ENCODE measurements around the gene ARID1B.
A peak's percentile ranks its signal among the peaks of the same experiment; 100 is the strongest.
"Not testable (repeated sequence)": the region's sequence is repeated elsewhere in the genome, so short reads cannot be mapped to it uniquely, and the experiment has no call there.

Gene ARID1B

DNA sequence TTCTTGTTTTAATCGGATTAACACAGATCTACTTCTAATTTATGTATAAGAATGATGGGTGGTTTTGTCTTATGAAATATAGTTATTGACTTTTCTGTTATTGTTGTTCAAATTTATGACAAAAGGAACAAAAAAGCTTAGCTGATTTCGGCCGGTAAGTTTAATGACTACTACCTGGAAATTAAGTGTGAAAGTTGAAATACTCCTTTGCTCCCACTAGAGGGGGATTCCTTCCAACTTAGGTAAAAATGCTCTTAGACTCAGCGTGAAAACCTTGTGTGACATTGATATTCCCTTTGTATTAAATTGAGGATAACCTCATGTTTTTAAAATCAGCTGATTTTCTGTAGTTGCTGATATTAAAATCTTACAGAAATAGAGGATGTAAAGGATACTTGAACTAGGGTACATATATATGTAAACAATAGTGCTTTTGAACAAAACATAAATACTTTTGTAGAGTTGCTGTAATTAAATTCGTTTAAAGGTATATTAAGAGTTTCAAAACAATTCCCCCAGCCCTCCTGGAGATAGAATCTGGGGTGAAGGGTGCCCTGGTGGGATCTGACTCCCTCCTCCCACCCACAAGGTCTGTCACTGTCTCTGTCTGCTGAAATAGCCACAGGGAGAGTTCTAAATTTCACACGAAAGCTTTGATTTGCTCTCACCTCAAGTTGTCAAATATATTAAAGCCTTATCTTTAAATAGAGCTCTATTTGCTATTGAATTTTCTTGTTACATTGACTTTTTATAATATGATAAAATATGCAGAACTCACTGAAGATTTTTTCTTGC, 257.5 kb downstream of the ARID1B start:
- DNase-seq = no peak

DNA sequence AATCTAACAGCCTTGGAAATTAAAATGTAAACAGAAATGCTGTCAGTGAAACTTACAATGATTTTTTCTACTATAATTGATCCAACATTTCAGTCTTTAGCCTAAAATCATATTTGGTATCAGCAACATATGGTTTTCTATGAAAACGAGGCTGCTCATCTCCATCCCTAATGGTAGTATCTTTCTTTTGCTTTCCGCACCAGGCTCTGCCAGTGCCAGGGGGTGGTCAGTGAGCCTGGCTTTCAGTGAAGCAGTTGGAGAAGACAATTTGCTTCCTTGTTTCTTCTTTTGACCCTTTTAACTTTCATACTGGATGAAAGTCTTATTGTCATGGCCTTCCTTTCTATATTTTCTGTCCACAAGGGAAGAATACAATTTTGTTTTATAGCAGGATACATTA, 258.4 kb downstream of the ARID1B start:
- DNase-seq = no peak

DNA sequence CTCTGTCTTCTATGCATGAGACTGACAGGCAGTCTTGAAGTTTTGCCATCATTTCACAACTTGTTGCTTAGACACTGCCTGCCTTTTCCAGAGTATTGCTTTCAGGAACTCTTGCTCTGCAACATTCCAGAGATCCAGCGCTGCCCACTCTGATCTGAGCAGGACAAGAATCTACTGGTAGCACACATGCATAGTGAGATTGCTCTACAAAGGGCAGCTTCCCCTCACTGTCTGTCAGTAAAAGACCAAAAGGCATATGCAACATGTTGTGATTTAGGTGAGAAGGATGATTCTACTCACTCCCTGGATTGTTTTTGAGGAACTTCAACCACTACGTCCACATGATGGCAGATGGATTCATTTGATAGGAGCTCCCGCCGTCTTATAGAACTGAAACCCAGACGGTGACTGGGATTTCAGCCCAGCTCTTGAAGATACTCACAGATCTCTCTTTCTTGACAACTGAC, 259.1 kb downstream of the ARID1B start:
- no peak for DNase-seq

DNA sequence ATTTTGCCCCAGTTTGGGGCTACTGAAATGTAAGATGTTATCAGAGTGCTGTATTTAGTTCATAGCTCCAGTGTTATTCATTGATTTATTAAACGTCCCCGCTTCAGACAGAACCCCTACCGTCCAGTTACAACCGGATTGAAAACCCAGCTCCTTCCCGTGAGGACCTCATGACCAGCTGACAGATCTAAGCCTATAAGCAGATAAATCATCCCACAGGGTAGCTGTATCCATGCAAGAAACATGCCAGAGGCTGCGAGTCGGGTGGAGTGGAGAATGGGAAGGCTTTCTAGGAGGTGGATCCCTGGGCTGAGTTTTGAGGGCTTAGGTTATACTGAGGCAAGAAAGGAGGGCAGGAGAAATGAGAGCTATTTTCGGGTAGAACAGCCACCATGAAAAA, 260.0 kb downstream of the ARID1B start:
- DNase-seq = no peak

DNA sequence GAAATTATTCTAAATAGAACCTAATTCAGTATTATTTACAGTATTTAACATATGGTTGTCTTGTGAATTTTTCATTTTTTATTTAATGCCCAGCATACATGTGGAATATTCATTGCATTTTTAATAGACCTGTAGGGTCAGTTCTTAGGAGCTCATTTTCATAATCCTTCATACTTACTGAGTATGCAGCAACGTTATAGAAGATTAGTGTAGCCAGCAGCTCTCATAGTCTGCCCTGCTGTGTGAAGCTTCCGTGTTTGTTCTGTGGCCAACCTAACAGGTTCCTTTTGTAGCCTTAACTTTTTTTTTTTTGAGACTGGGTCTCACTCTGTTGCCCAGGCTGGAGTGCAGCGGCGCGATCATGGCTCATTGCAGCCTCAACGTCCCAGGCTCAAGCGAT, 261.4 kb downstream of the ARID1B start:
- DNase-seq = no peak

DNA sequence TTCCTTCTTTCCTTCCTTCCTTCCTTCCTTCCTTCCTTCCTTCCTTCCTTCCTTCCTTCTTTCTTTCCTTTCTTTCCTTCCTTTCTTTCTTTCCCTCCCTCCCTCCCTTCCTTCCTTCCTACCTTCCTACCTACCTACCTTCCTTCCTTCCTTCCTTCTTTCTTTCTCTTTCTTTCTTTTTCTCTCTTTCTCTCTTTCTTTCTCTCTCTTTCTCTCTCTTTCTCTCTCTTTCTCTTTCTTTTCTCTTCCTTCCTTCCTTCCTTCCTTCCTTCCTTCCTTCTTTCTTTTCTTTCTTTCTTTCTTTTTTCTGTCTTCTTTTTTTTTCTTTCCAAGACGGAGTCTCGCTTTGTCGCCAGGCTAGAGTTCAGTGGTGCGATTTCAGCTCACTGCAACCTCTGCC, 262.5 kb downstream of the ARID1B start:
- DNase-seq = not testable (repeated sequence)

DNA sequence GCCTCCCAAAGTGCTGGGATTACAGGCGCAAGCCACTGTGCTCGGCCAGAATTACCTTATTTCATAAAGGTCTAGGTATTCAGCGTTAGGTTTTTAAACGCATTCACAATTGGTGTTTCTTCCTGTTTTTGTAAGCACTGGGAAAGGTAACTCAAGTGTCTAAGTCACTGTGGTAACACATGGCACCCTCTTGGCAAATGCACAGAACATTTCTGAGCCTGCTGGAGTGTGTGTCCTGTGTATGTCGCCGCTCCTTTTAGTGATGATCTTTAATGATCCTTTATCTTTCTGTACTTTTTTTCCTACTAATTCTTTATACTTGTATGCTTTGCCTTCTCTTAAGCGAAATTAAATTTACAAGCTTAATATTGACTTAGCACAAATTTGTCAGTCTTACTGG, 263.0 kb downstream of the ARID1B start:
- no peak for DNase-seq

DNA sequence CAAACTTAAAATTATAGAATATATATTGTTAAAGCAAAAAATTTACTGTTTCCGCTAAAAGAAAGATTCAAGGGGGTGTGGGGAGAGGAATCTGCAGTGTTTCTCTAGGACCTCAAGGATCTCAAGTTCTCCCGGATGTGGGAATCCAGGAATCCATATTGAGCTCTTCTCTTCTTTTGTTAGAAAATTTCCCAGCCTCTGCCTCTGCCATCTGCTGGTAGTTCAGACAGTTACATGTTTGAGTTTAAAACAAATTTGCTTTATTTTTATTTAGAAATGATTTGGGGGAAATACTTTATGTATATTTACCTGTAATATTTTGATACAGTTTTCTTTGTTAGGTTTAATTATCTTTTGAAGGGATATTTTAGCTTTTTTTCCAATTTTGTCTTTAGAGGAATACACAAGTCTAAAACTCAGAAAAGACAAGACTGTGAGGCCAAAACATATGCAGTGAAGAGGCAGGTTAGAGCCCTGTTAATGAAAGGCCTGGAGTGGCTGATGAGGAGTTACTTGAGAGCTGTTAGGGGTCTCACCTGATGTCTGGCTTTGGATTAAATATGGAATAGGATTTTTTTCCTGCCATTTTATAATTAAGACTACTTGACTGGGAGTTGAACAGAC, 268.8 kb downstream of the ARID1B start:
- no peak for DNase-seq

DNA sequence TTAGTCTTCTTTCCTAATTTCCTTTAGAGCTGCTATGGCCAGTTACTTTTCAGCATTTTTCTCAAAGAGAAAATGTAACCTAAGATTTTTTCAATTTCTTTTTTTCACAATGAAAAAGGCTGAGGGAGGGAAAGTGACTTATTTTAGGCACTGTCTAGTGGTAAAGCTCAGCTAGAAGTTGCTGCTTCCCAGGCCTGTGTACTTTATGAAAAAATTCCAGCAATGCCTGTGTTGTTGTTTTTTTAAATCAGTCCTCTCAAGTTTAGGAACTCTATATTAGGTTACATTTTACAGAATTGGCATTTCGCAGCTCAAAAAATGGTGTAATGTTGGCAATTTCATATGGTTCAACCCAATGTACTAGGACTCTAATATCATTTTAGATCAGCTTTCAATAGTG, 269.6 kb downstream of the ARID1B start:
- no peak for DNase-seq

DNA sequence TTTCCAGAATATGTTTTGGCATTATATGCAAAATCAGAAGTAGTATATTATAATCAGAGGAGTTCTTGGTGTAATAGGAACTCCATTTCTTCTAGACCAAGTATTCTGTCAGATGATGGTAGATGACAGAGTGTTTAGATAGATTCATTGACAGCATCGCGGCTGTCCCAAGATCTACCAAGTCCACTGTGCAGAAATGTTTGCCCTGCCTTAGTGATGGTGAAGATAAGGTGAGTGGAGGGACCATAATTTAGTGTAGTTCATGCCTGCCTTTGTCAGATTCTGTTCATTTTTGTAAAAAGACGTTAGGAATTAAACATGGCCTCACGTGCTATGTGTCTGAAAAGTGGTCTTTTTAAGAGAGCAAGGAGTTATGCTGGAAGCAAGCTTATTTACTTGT, 270.1 kb downstream of the ARID1B start:
- DNase-seq = no peak

DNA sequence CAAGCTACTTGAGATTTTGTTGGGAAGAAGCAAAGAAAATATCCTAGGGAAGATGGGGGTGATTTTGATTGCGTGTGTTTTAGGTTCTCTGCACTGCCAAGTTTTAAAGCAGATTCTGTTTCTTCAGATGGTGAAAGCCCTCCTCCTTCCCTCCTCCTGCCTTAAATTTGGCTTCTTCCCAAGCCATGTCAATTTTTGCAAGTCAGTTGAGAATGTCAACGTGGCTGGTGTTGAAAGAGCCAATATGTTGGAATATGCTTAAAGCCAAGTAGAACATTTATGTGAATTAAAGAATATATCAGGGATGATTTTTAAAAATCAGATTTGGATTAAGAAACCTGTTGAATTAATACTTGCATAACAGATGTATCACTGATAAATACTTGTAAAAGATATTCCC, 270.8 kb downstream of the ARID1B start:
- no peak for DNase-seq

DNA sequence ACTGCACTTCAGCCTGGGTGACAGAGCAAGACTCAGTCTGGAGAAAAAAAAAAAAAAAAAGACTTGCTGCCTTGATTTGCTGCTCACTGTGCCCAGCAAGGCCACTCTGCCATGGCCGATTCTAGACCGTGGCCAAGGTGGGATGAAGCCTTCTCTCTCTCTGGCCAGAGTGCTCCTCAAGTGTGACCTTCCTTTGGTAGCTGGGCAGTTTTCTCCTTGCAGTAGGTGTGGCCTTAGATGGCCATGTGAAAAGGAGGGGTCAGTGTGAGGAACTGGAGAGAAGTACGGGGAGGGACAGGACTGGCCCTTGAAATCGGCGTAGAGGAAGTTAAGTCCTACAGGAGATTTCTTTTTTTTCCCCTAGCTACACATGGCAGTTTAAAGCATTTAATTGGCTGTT, 272.0 kb downstream of the ARID1B start:
- DNase-seq = no peak

DNA sequence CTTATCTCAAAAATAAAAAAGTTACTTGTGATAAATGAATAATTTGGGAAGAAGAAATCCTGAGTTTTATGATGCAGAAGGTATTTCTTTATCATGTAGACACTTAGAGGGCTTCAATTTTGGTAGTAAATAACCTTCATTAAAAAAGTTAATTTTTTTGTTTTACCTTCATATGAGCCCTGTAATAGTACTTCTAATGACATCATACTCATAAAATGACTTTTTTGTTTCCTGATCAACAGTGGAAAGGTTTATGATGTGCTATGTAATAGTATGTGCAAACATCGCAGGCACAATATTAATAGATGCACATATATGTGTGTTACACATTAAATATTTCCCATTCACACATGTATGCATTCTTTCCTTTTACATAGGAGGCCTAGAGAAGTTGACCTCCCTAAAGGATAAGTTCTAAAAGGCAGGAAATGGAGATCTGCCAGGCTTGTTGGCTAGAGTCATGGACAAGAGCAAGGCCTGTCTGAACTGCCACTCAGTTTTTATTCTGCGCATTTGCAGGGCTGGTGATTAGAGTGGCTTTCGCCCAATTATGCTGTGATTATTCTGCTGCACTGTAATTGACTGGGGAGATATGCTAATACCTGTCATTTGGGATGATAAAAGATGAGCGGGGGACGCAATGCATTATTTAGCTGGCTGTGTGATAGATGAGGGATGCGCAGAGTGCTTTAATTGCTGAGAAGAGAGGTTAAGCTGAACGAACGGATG, 273.5 kb downstream of the ARID1B start:
- no peak for DNase-seq

DNA sequence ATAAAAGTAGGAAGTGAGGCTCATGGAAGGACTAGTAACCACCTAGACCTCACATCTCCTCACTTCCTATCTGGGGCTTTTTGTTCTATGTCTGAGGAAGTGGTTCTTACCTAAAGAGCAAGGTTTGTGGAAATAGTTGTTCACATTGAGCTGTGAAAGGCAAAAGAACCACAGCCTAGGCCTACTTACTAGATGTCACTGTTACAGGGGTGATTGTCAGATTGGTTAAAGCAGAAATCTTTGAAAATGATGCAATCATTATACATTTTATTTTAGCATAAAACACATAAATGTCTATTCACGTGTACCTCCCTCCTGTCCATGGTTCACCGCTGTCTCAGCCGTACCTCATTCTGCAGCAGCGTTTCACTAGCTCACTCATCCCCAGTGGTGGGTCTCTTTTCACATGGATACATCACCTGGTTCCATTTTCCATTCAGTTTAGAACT, 277.4 kb downstream of the ARID1B start:
- peak; percentile 31 for DNase-seq

DNA sequence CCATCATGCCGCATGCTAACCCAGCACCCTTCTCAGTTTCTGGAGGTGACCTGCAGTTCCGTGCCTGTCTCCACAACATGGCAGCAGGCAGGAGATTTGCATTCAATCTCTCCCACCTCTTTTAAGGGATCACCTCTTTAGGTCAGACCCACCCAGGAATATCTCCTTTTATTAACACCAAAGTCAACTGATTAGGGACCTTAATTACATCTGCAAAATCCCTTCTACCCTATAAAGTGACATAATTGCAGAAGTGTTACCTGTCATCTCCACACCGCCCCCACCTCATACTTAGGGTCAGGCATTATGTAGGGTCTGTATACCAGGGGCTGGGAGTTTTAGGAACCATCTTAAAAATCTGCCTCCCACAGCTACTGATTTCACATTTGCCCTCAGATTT, 278.7 kb downstream of the ARID1B start:
- DNase-seq = no peak

DNA sequence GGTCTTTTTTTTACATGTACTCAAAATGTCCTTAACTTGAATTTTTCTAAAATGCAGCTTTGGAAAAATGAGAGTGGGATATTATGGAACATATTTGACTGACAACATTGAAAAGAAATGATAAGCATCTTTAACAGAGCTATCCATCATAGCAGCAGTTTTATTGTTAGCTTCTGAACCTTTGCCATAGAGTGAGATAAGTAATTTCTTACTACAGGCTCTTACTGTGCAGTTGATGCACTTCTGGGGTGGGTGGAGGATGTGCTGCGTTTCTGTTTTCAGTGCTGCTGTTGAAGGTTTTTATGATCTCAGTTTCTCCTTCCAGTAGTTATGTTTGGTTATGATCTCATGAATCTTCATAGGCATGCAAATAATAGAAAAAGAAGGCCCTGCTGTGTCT, 279.1 kb downstream of the ARID1B start:
- DNase-seq = peak; percentile 55

DNA sequence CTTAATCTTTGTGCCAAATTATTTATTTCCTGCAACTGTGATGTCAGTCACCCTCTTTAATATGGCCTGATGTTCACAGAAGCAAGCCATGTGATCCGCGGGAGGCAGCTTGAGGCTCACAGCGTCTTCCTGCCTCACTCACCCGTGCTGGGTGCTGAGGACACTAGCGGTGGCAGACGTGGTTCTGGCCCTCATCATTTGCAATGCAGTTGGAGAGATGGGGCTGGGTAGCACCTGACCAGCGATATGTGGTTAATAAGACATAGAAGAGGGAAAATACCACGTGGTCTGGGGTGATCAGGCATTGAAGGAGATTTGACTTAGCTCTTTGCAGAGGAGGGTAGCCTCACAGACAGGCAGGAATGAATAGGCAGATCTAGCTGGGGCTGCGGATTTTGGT, 281.4 kb downstream of the ARID1B start:
- no peak for DNase-seq

DNA sequence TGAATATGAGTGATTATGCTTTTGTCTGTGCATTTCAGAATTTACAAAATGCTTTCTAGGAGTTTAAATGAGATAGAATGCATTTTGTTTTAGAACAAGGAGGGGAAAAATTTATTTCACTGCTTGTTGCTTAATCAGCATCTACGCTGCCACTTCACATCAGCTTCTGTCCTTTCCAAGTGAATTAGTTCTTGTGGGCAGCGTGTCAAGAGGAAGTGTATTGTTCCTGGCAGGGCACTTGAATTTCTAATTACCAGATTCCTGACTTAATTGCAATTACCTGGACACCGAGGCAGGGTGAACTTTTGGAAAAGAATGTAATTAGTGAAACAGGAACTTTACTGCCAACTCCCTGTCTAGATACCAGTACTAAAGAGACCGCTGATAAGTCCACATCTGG, 282.6 kb downstream of the ARID1B start:
- DNase-seq = no peak

DNA sequence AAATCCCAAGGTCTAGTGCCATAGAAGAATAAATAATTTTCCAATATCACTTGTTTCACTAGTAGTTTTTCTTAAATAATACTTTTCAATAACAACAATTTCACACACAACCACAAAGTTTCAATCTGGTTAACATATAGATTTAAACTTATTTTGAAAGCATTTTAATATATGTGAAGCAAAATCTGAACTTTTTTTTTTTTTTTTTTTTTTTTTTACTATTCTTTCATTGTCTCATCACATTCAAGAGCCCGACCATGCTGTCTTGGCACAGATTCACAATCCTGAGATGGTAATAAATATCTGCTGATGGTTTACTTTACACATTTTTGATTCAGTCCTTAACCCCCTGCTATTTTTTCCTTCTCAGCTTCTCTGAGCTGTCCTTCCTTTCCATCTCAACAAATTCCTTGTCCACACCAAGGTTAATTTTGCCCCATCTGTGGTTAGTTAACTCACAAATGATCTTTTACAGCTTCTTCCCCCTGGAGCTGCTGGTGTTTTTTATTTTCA, 283.3 kb downstream of the ARID1B start:
- no peak for DNase-seq

DNA sequence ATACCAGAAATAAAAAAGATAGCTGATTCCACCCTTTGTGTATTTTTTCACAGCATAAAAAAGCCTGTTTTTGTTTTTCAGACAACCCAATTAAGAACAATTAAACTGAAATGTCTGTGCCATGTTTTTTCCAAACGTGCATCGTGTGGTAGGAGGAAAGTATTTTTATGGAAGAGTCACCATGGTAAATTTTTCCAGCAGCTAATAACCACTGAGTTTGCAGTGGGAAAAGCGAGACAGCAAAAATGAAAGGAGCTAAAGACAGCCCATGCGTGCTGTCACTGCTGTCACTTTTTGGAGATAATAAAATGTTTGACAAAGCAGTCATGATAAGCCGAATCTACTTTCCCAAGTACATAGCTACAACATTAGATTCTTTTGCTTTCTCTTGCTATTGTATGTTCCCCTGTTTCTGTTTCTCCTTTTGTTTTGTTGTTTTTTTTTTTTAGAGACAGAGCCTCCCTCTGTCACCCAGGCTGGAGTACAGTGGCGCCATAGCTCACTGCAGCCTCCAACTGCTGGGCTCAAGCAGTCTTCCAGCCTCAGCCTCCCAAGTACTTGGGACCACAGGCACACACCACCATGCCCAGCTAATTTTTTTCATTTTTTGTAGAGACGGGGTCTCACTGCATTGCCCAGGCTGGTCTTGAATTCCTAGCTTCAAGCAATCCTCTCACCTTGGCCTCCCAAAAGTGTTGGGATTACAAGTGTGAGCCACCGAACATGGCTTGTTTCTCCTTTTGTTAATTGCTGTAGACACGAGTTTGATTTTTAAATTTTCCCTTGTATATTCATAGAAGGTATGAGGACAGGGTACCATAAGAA, 284.8 kb downstream of the ARID1B start:
- DNase-seq = no peak

DNA sequence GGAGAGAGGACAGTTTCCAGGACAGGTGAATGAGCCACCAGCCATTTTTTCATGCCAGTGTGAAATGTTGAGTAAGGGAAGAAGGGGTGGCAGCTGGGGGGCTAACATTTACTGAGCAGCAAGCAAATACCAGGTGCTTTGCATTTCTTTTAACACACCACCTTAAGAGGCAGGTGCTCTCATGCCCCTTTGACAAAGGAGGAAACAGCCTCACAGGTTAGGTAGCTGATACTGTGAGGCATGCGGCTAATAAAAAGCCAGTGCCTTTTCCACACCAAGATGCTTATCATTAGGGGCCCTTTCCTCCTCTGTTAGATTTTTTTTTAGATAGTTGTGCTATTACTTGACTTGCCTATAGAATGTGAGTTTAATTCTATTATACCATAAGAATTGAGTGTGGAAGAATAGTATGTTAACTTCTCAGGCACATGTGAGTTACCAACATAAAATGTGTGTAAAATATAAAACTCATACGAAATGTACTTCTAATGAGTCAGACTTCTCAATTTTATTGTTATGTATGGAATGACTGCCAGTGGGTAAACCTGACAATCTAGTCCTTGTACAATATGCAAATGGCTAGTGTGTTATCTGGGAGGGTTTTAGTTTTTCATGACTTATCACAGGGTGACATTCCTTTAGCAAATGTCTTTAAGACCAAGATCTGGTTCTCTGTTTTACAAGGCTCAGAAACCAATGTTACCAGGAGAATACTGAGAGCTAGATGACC, 286.2 kb downstream of the ARID1B start:
- DNase-seq = no peak

DNA sequence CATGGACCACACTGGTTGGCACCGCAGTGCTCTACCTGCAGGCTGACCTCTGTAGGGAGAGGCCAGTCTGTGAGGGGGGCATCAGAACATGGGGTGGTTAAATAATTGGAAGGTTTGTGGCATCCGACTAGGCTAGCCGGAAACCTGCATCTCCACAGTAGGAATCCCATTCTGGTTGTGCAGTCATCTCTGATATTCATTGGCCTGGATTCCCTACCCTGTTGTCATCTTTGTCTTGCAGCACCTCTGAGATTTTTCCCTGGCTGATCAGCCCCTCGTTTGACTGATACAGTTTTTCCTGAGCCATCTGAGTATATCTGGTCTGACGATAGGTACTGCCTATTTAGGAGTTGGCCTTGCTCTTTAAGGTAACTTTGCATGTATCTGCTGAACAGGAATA, 286.7 kb downstream of the ARID1B start:
- no peak for DNase-seq
